SU-DHL-6 (cell line): ENCODE measurements around the gene MOB4.

Source experiments
- EZH2phosphoT487 ChIP-seq: fragments of 200-600 bp; sonication (generic), shearing (Covaris generic); conservative IDR thresholded peaks from 2 replicates; pipeline ENCODE4 v1.6.1; 2018; ENCODE audit warnings: mild to moderate bottlenecking, antibody characterized with exemption, low read length, moderate library complexity, mixed read lengths
- TF ChIP-seq, protein P1 (sequence below): fragments of 200-600 bp; sonication (generic); IDR thresholded peaks from one replicate; pipeline ENCODE4 v1.5.1; 2017; ENCODE audit warnings: antibody characterized with exemption, mild to moderate bottlenecking, low read length, moderate library complexity; ENCODE audit not compliant: insufficient read depth, poor library complexity, severe bottlenecking

DNA sequence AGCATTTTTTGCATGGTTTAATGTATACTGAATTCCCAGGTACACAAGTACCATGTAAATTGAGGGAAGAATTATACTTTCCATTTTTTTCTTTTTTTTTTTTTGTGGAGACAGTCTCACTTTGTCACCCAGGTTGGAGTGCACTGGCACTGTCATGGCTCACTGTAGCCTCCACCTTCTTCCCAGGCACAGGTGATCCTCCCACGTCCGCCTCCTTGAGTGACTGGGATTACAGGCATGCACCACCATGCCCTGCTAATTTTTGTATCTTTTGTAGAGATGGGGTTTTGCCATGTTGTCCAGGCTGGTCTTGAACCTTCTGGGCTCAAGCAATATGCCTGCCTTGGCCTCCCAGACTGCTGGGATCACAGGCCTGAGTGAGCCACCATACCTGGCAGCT is 11.9 kb upstream of the MOB4 start:
- TF ChIP-seq, protein P1, sequence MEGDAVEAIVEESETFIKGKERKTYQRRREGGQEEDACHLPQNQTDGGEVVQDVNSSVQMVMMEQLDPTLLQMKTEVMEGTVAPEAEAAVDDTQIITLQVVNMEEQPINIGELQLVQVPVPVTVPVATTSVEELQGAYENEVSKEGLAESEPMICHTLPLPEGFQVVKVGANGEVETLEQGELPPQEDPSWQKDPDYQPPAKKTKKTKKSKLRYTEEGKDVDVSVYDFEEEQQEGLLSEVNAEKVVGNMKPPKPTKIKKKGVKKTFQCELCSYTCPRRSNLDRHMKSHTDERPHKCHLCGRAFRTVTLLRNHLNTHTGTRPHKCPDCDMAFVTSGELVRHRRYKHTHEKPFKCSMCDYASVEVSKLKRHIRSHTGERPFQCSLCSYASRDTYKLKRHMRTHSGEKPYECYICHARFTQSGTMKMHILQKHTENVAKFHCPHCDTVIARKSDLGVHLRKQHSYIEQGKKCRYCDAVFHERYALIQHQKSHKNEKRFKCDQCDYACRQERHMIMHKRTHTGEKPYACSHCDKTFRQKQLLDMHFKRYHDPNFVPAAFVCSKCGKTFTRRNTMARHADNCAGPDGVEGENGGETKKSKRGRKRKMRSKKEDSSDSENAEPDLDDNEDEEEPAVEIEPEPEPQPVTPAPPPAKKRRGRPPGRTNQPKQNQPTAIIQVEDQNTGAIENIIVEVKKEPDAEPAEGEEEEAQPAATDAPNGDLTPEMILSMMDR: no peak
- TF ChIP-seq EZH2phosphoT487: no peak
